ENCODE measurements around the gene ADRB2.

GRCh38 chr5:148786456-148786855 lies 40.0 kb upstream of the ADRB2 start:
- TF ChIP-seq CTCF (IDR thresholded peaks at IDR 0.05 in 2 of 3, conservative IDR thresholded peaks at IDR 0.05 in 1 of 3; ENCODE audit: borderline replicate concordance in 1 of 3, insufficient read depth in 1 of 3, low read depth in 2 of 3, low read length in 2 of 3) = no peak
- no peak for TF ChIP-seq POLR2AphosphoS5 (IDR thresholded peaks at IDR 0.05; ENCODE audit: low read depth, low read length)
- TF ChIP-seq POLR2A (IDR thresholded peaks at IDR 0.05; ENCODE audit: borderline replicate concordance, extremely low read depth, insufficient read depth, insufficient read length) = no peak
- no peak for TF ChIP-seq EZH2 (IDR thresholded peaks at IDR 0.05)
- TF ChIP-seq CBX3 (IDR thresholded peaks at IDR 0.05; ENCODE audit: low read depth) = no peak
- no peak for TF ChIP-seq YY1 (IDR thresholded peaks at IDR 0.05; ENCODE audit: extremely low read depth, insufficient replicate concordance, low read depth, low read length)
- TF ChIP-seq, protein P1, sequence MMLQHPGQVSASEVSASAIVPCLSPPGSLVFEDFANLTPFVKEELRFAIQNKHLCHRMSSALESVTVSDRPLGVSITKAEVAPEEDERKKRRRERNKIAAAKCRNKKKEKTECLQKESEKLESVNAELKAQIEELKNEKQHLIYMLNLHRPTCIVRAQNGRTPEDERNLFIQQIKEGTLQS (IDR thresholded peaks at IDR 0.05) = no peak

Data from HCT116 (cell line).